Muscle of leg (tissue), 11 donors: ENCODE results near the gene PBX4. TPM values are rescaled to one million over a fixed set of nuclear protein-coding genes. Genes with fewer than 3 reads are reported as not detected.

Experiments
- DNase-seq: peaks from one replicate; pipeline ENCODE4 v3.0.0; 2013
- H3K27ac ChIP-seq: one replicate; pipeline ENCODE4 v1.5.1; 2013; ENCODE audit warnings: mild to moderate bottlenecking, low read length, control low read depth
- H3K27me3 ChIP-seq: one replicate; pipeline ENCODE4 v1.6.1; 2013; ENCODE audit warnings: low read length; ENCODE audit not compliant: control insufficient read depth, insufficient read depth
- H3K36me3 ChIP-seq: one replicate; pipeline ENCODE4 v1.6.1; 2013; ENCODE audit warnings: low read length; ENCODE audit not compliant: control insufficient read depth, insufficient read depth
- H3K4me1 ChIP-seq: one replicate; pipeline ENCODE4 v1.6.1; 2013; ENCODE audit warnings: low read length; ENCODE audit not compliant: control insufficient read depth, insufficient read depth
- H3K4me3 ChIP-seq: one replicate; pipeline ENCODE4 v1.5.1; 2013; ENCODE audit warnings: low read length, control low read depth
- H3K9me3 ChIP-seq: replicated peaks from 2 replicates; pipeline ENCODE4 v1.6.1; 2013; ENCODE audit warnings: low read depth, low read length; ENCODE audit not compliant: control insufficient read depth
- WGBS: methylation state at CpG from one replicate; pipeline ENCODE4 v1.1.5; 2013; ENCODE audit warnings: missing lambda C conversion rate; ENCODE audit not compliant: insufficient coverage; 5-methylcytosine and 5-hydroxymethylcytosine counted together
- polyA plus RNA-seq, 8 donors: library from polyadenylated mRNA; unstranded; fragments of 120-200 nt; gene quantifications; one replicate each; pipeline versions ENCODE4 v1.2.1 to v1.2.3, GENCODE V29; 2013; ENCODE audit warnings: inconsistent platforms in 1 of 8, low replicate concordance in 1 of 8; ENCODE audit not compliant: insufficient read length in 8 of 8, insufficient read depth in 1 of 8
- total RNA-seq: library from RNA; stranded (reverse); fragments of 120-200 nt; gene quantifications from one replicate; pipeline ENCODE4 v1.2.4, GENCODE V29; 2013

Gene PBX4
- total and polyA plus RNA-seq, 9 donors = 1.5 to 3.1 (median 1.9) TPM

- no peak overlapping the region for H3K4me3 ChIP-seq
- no peaks in the 10 kb centered on the region for H3K36me3 ChIP-seq
- H3K4me1 ChIP-seq = peaks cover 16% of the 10 kb centered on the region
- WGBS = 29% methylated on average over 8 of the region's 13 CpGs
- H3K27ac ChIP-seq = peak overlapping the region; percentile 72
- H3K9me3 ChIP-seq = no peaks in the 10 kb centered on the region
- peak; percentile 94 for DNase-seq
- H3K27me3 ChIP-seq = no peaks in the 10 kb centered on the region
Measured at GRCh38 chr19:19591133-19591825, 27.2 kb downstream of the PBX4 start.

GRCh38 chr19:19588546-19588945, 29.9 kb downstream of the PBX4 start:
- Histone ChIP-seq H3K27ac (no peak overlapping the region), H3K36me3 (no peaks in the 10 kb centered on the region), H3K27me3 (no peaks in the 10 kb centered on the region), H3K4me3 (no peak overlapping the region), H3K4me1 (peaks cover 16% of the 10 kb centered on the region), H3K9me3 (no peaks in the 10 kb centered on the region)
- DNase-seq = no peak
- 80% methylated on average over 2 of the region's 2 CpGs for WGBS

GRCh38 chr19:19587771-19588170, 30.7 kb downstream of the PBX4 start:
- Histone ChIP-seq H3K9me3 (no peaks in the 10 kb centered on the region), H3K27ac (no peak overlapping the region), H3K4me1 (peaks cover 16% of the 10 kb centered on the region), H3K36me3 (no peaks in the 10 kb centered on the region), H3K27me3 (no peaks in the 10 kb centered on the region), H3K4me3 (no peak overlapping the region)
- WGBS = 100% methylated on average over 2 of the region's 5 CpGs
- DNase-seq = no peak

GRCh38 chr19:19584356-19584755, 34.1 kb downstream of the PBX4 start:
- Histone ChIP-seq H3K9me3 (no peaks in the 10 kb centered on the region), H3K36me3 (no peaks in the 10 kb centered on the region), H3K27me3 (no peaks in the 10 kb centered on the region), H3K4me1 (peaks cover 5% of the 10 kb centered on the region), H3K4me3 (no peak overlapping the region), H3K27ac (no peak overlapping the region)
- 84% methylated on average over 3 of the region's 6 CpGs for WGBS
- no peak for DNase-seq

- H3K4me1 ChIP-seq = peaks cover 9% of the 10 kb centered on the region
- DNase-seq = no peak
- WGBS = 84% methylated on average over 5 of the region's 6 CpGs
- no peak overlapping the region for H3K27ac ChIP-seq
- H3K9me3 ChIP-seq = no peaks in the 10 kb centered on the region
- no peak overlapping the region for H3K4me3 ChIP-seq
- no peaks in the 10 kb centered on the region for H3K36me3 ChIP-seq
- H3K27me3 ChIP-seq = no peaks in the 10 kb centered on the region
Measured at GRCh38 chr19:19582471-19582870, 36.0 kb downstream of the PBX4 start.

- Histone ChIP-seq H3K4me1 (peaks cover 9% of the 10 kb centered on the region), H3K36me3 (no peaks in the 10 kb centered on the region), H3K27ac (no peak overlapping the region), H3K27me3 (no peaks in the 10 kb centered on the region), H3K9me3 (no peaks in the 10 kb centered on the region), H3K4me3 (no peak overlapping the region)
- 94% methylated on average over 12 of the region's 13 CpGs for WGBS
- DNase-seq = no peak
Measured at GRCh38 chr19:19581391-19581790, 37.1 kb downstream of the PBX4 start.

GRCh38 chr19:19580418-19580817, 38.1 kb downstream of the PBX4 start:
- H3K27me3 ChIP-seq = no peaks in the 10 kb centered on the region
- H3K4me3 ChIP-seq = no peak overlapping the region
- H3K9me3 ChIP-seq = no peaks in the 10 kb centered on the region
- no peak for DNase-seq
- WGBS = 95% methylated on average over 4 of the region's 4 CpGs
- H3K36me3 ChIP-seq = no peaks in the 10 kb centered on the region
- H3K4me1 ChIP-seq = peaks cover 9% of the 10 kb centered on the region
- H3K27ac ChIP-seq = no peak overlapping the region

- 84% methylated on average over 18 of the region's 25 CpGs for WGBS
- DNase-seq = no peak
- Histone ChIP-seq H3K9me3 (no peaks in the 10 kb centered on the region), H3K27ac (no peak overlapping the region), H3K4me3 (no peak overlapping the region), H3K27me3 (no peaks in the 10 kb centered on the region), H3K4me1 (peaks cover 9% of the 10 kb centered on the region), H3K36me3 (no peaks in the 10 kb centered on the region)
Measured at GRCh38 chr19:19579533-19580361, 38.7 kb downstream of the PBX4 start.

- no peak overlapping the region for H3K27ac ChIP-seq
- peak; percentile 51 for DNase-seq
- no peaks in the 10 kb centered on the region for H3K9me3 ChIP-seq
- WGBS = 69% methylated on average over 5 of the region's 6 CpGs
- H3K27me3 ChIP-seq = no peaks in the 10 kb centered on the region
- no peaks in the 10 kb centered on the region for H3K36me3 ChIP-seq
- H3K4me1 ChIP-seq = peaks cover 9% of the 10 kb centered on the region
- no peak overlapping the region for H3K4me3 ChIP-seq
Measured at GRCh38 chr19:19578252-19578651, 40.2 kb downstream of the PBX4 start.

GRCh38 chr19:19575411-19575810, 43.1 kb downstream of the PBX4 start:
- Histone ChIP-seq H3K27me3 (no peaks in the 10 kb centered on the region), H3K4me3 (no peak overlapping the region), H3K4me1 (peaks cover 9% of the 10 kb centered on the region), H3K27ac (no peak overlapping the region), H3K9me3 (no peaks in the 10 kb centered on the region), H3K36me3 (no peaks in the 10 kb centered on the region)
- DNase-seq = no peak
- WGBS = 77% methylated on average over 6 of the region's 6 CpGs
